ENCODE results near the gene ELL.

- TF ChIP-seq KDM4B (IDR thresholded peaks at IDR 0.05; ENCODE audit: borderline replicate concordance in 2 of 2, low read depth in 1 of 2) (no peak), PHF21A (IDR thresholded peaks at IDR 0.05; ENCODE audit: borderline replicate concordance, low read depth) (no peak), PHB2 (IDR thresholded peaks at IDR 0.05; ENCODE audit: low read depth) (no peak), MXI1 (IDR thresholded peaks at IDR 0.05; ENCODE audit: low read depth, low read length) (no peak), SIN3A (IDR thresholded peaks at IDR 0.05; ENCODE audit: borderline replicate concordance in 2 of 2, control insufficient read depth in 1 of 2, low read depth in 2 of 2, low read length in 2 of 2) (no peak)
These were observed 3.2 kb downstream of the ELL start for GRCh38 chr19:18518639-18519038.
